Measurements from ENCODE around the gene JAK1.

DNA sequence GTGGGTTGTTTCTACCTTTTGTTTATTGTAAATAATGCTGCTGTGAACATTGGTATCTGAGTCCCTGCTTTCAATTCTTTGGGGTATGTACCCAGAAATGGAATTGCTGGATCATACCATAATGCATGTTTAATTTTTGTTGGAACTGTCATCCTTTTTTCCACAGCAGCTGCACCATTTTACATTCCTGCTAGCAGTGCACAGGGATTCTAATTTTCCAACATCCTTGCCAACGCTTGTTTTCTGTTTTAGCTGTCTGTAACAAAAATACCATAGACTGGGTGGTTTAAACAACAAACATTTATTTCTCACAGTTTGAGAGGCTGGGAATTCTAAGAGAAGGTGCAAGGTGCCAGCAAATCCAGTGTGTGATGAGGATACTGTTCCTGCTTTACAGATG, 156.3 kb downstream of the JAK1 start:
- no peak for TF ChIP-seq CTCF (conservative IDR thresholded peaks at IDR 0.05; ENCODE audit: low read depth, low read length)
- no peak for TF ChIP-seq EZH2 (IDR thresholded peaks at IDR 0.05; ENCODE audit: low read length, unreplicated experiment)

Data from PC-3 (cell line).